ENCODE measurements around the gene NUBP2. TPM values are rescaled to one million over a fixed set of nuclear protein-coding genes. Genes with fewer than 3 reads are reported as not detected.

Gene NUBP2
- total RNA-seq, 4 donors from 2014 or later = 55.4 to 115 (median 90.8) TPM

DNA sequence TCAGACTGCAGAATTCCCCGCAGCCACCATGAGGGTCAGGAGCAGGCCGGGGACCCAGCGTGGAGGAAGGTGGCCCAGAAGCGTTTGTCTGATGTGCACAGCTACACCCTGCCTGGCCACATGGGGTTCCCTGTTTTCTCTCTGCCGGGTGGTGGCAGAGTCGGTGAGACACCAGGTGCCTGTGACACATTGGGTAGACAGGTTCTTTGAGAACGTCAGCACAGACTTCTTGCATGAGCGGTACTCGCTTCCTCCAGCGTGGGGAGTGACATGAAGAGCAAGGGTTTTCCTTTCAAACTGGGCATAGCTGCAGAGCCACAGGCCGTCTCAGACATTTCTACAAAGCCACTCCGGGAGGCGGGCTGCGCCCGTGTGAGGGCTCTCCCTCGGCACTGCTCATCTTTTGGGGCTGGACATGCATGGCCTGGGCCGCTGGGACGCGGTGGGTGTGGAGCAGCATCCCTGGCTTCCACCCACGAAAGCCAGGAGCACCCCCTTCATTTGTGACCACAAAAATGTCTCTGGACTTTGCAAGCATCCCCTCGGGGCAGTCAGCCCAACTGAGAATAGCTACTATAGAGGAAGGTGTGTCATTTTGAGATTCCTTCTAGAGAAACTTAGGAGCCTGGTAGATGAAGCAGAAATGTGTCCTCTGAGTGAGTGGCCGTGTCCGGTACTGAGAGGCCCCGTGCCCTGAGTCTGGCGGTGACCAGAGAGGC lies 37.4 kb upstream of the NUBP2 start:
- no peaks in the 10 kb centered on the region for H3K9me3 ChIP-seq
- peak overlapping the region; percentile 36 for H3K27ac ChIP-seq
- peaks cover 89% of the 10 kb centered on the region for H3K36me3 ChIP-seq
- no peak overlapping the region for H3K4me3 ChIP-seq
- no peaks in the 10 kb centered on the region for H3K4me1 ChIP-seq
- no peaks in the 10 kb centered on the region for H3K27me3 ChIP-seq
- WGBS = 91% methylated on average over 20 of the region's 25 CpGs
- DNase-seq (ENCODE audit: low spot score in 2 of 2) = no peak
- TF ChIP-seq EP300 (IDR thresholded peaks at IDR 0.05) (no peak), POLR2A (IDR thresholded peaks at IDR 0.05) (no peak), POLR2AphosphoS5 (IDR thresholded peaks at IDR 0.05) (no peak)
- TF ChIP-seq, protein P1, sequence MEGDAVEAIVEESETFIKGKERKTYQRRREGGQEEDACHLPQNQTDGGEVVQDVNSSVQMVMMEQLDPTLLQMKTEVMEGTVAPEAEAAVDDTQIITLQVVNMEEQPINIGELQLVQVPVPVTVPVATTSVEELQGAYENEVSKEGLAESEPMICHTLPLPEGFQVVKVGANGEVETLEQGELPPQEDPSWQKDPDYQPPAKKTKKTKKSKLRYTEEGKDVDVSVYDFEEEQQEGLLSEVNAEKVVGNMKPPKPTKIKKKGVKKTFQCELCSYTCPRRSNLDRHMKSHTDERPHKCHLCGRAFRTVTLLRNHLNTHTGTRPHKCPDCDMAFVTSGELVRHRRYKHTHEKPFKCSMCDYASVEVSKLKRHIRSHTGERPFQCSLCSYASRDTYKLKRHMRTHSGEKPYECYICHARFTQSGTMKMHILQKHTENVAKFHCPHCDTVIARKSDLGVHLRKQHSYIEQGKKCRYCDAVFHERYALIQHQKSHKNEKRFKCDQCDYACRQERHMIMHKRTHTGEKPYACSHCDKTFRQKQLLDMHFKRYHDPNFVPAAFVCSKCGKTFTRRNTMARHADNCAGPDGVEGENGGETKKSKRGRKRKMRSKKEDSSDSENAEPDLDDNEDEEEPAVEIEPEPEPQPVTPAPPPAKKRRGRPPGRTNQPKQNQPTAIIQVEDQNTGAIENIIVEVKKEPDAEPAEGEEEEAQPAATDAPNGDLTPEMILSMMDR (IDR thresholded peaks at IDR 0.05) = no peak

DNA sequence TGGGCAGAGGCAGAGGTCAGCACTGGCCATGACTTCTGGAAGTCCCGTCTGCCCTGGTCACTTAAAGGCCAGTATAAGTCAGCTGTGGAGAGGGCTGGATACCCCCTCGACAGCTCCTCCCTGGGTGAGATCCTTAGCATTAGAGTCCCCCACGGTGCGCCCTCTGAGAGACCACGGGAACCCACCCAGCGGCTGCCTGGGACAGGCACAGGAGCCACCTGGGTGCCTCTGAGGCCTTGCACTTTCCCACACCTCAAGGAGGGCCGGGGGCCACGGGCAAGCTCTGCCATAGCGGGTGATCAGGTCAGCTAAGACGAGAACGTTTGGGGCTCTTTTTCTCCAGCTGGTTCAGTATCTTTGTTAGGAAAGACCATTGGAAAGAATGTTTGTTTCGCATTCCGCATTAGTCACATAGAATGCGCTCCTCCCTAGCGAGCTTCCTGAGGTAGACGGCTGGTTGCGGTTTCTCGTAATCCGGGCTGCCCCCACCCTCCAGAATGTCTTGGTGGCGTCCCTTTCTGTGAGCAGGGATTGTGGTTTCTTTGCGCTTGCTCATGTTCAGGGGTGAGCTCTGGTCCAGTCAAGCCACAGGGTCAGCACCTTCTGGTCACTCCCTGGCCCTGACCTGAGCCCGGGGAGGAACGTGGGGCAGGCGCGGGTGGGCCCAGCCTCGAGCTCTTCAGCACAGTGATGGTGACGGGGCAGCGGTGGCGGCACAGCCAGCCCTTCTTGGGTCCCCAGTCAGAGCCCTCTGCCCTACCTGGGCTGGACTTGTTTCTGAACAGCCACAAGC lies 36.7 kb upstream of the NUBP2 start:
- H3K9me3 ChIP-seq = no peaks in the 10 kb centered on the region
- no peaks in the 10 kb centered on the region for H3K27me3 ChIP-seq
- DNase-seq (ENCODE audit: low spot score in 2 of 2) = no peak

DNA sequence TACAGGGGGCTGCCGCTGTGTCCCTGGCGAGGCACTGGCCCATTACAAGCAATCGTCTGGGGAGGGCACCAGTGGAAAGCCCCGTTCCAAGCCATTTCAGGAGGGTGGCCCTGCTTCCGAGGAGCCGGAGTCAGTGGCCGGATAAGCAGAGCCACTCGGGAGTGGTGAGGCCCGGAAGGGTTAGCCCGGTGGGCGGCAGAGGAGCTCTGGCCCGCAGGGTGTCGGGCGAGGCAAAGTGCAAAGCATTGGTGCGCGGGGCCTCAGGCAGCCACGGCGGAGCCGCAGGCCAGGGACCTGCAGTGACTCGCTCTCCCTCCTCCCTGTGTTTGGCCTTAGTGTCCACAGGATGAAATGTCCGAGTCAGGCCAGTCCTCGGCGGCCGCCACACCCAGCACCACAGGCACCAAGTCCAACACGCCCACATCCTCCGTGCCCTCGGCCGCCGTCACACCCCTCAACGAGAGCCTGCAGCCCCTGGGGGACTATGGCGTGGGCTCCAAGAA lies 36.0 kb upstream of the NUBP2 start:
- TF ChIP-seq, protein P1 (IDR thresholded peaks at IDR 0.05) = no peak
- TF ChIP-seq POLR2AphosphoS5 (IDR thresholded peaks at IDR 0.05) (no peak), POLR2A (IDR thresholded peaks at IDR 0.05) (no peak), EP300 (IDR thresholded peaks at IDR 0.05) (no peak)
- DNase-seq (ENCODE audit: low spot score in 2 of 2) = no peak
- Histone ChIP-seq H3K9me3 (no peaks in the 10 kb centered on the region), H3K4me1 (no peaks in the 10 kb centered on the region), H3K36me3 (peaks cover 87% of the 10 kb centered on the region), H3K27me3 (no peaks in the 10 kb centered on the region), H3K27ac (no peak overlapping the region), H3K4me3 (no peak overlapping the region)
- 88% methylated on average over 24 of the region's 31 CpGs for WGBS

More for the DNA sequence above, 36.7 kb upstream of the NUBP2 start:
- peak overlapping the region; percentile 36 for H3K27ac ChIP-seq
- 89% methylated on average over 26 of the region's 29 CpGs for WGBS
- H3K4me1 ChIP-seq = no peaks in the 10 kb centered on the region
- H3K36me3 ChIP-seq = peaks cover 89% of the 10 kb centered on the region
- no peak overlapping the region for H3K4me3 ChIP-seq
- TF ChIP-seq POLR2A (IDR thresholded peaks at IDR 0.05) (no peak), EP300 (IDR thresholded peaks at IDR 0.05) (no peak), POLR2AphosphoS5 (IDR thresholded peaks at IDR 0.05) (no peak)
- TF ChIP-seq, protein P1 (IDR thresholded peaks at IDR 0.05) = no peak

DNA sequence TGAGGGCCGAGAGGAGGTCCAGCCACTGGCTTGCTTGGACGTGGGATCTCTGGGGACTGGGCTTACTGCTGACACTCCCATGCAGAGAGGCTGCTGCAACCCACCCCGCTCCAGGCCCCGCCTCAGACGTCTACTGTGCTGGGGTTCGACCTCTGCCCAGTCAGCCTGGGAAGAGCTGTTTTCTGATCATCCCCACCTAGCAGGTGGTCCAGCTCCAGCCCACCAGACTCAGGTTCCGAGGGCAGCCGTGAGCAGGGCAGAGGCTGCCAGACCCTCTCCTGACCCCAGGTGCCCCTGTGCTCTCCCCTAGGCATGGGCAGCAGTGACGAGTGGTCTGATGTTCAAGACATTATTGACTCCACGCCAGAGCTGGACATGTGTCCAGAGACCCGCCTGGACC lies 34.8 kb upstream of the NUBP2 start:
- Histone ChIP-seq H3K4me1 (no peaks in the 10 kb centered on the region), H3K27me3 (no peaks in the 10 kb centered on the region), H3K4me3 (no peak overlapping the region), H3K9me3 (no peaks in the 10 kb centered on the region), H3K27ac (no peak overlapping the region), H3K36me3 (peaks cover 93% of the 10 kb centered on the region)
- TF ChIP-seq, protein P1 (IDR thresholded peaks at IDR 0.05) = no peak
- TF ChIP-seq POLR2A (IDR thresholded peaks at IDR 0.05) = no peak
- no peak for TF ChIP-seq EP300 (IDR thresholded peaks at IDR 0.05)
- TF ChIP-seq POLR2AphosphoS5 (IDR thresholded peaks at IDR 0.05) = no peak
- no peak for DNase-seq (ENCODE audit: low spot score in 2 of 2)
- WGBS = 82% methylated on average over 8 of the region's 11 CpGs

All from suprapubic skin (tissue), 4 donors.